K562 (cell line): ENCODE data around the gene GSTO2. TPM values are rescaled to one million over a fixed set of nuclear protein-coding genes. Genes with fewer than 3 reads are reported as not detected.
A peak's percentile ranks its signal among the peaks of the same experiment; 100 is the strongest.

ENCODE experiments used
- ATAC-seq: fragments of 200-7000 bp; cut with Tn5 transposase; 3 replicates; pipeline ENCODE4 v1.9.1; 2020; ENCODE audit warnings: moderate library complexity
- BruUV-seq: library from RNA; stranded (reverse); fragments of 400-500 nt; replicated peaks from 2 replicates; lab custom pipeline; 2021; lab: Mats Ljungman, UMichigan
- CTCF ChIA-PET: fragments of 300-600 bp; formaldehyde crosslinking; extraction: SDS; loops from one replicate; lab custom pipeline; 2021; ENCODE audit warnings: low intra/inter-chr PET ratio; lab: Yijun Ruan, JAX
- POLR2A ChIA-PET: fragments of 300-600, 350-650 bp; sonication (Branson Sonifier 250); formaldehyde crosslinking; extraction: SDS; loops from one replicate; lab custom pipeline; 2021; ENCODE audit warnings: antibody characterized with exemption, inconsistent platforms; lab: Yijun Ruan, JAX
- DNase-seq, 4 experiments: peaks; one replicate each; pipeline versions ENCODE4 v3.0.0 to v3.0.0-alpha.2; 2011 to 2018; ENCODE audit warnings: low spot score in 3 of 4, mixed read lengths in 3 of 4; ENCODE audit errors: extremely low read depth in 1 of 4
- FAIRE-seq: peaks from 2 replicates; lab custom pipeline; 2011; peaks lifted over from hg19 to GRCh38; lab: Jason Lieb, UNC
- H2AFZ ChIP-seq: 2 replicates; pipeline ENCODE4 v1.6.0; 2011; ENCODE audit warnings: low read depth, low read length, control low read depth, inconsistent platforms
- H3K27ac ChIP-seq: fragments of 200-600 bp; 3 replicates; pipeline ENCODE4 v1.8.0; 2011; ENCODE audit warnings: low read depth, mild to moderate bottlenecking, control low read depth, inconsistent platforms, low read length, moderate library complexity, mixed read lengths; ENCODE audit errors: extremely low read depth
- H3K27me3 ChIP-seq, 2 experiments: fragments of 300-600 bp in 1 of 2; 2 replicates in 1 of 2; 3 replicates in 1 of 2; pipeline versions ENCODE4 v1.6.0 to v1.8.0; 2011; ENCODE audit warnings: inconsistent platforms in 2 of 2, low read length in 2 of 2, mild to moderate bottlenecking in 1 of 2, mixed read lengths in 1 of 2, moderate library complexity in 1 of 2; ENCODE audit not compliant: control insufficient read depth in 2 of 2, insufficient read depth in 2 of 2
- H3K36me3 ChIP-seq: fragments of 300-600 bp; 3 replicates; pipeline ENCODE4 v1.8.0; 2011; ENCODE audit warnings: mild to moderate bottlenecking, low read length, inconsistent platforms; ENCODE audit not compliant: control insufficient read depth, insufficient read depth
- H3K4me1 ChIP-seq, 2 experiments: fragments of 200-600 bp in 1 of 2; replicated peaks in 1 of 2; 2 replicates in 1 of 2; 3 replicates in 1 of 2; pipeline versions ENCODE4 v1.5.1 to v1.8.0; 2011; ENCODE audit warnings: inconsistent platforms in 2 of 2, low read length in 2 of 2, mild to moderate bottlenecking in 1 of 2, mixed read lengths in 1 of 2, moderate library complexity in 1 of 2; ENCODE audit not compliant: control insufficient read depth in 2 of 2, insufficient read depth in 2 of 2
- H3K4me2 ChIP-seq: 2 replicates; pipeline ENCODE4 v1.6.1; 2011; ENCODE audit warnings: low read length, control low read depth, inconsistent platforms, mixed read lengths; ENCODE audit not compliant: insufficient read depth
- H3K4me3 ChIP-seq: fragments of 200-600 bp; sonication (generic), shearing (Covaris generic); 2 replicates; pipeline ENCODE4 v1.5.1; 2016; ENCODE audit warnings: control low read depth, inconsistent platforms
- H3K79me2 ChIP-seq: fragments of 200-600 bp; 3 replicates; pipeline ENCODE4 v1.8.0; 2011; ENCODE audit warnings: low read length, inconsistent platforms; ENCODE audit not compliant: control insufficient read depth, insufficient read depth
- H3K9ac ChIP-seq, 2 experiments: 2 replicates each; pipeline versions ENCODE4 v1.6.0 to v1.6.1; 2011; ENCODE audit warnings: low read depth in 2 of 2, low read length in 2 of 2, control low read depth in 1 of 2, inconsistent platforms in 1 of 2, mild to moderate bottlenecking in 1 of 2, mixed read lengths in 1 of 2; ENCODE audit not compliant: insufficient read depth in 1 of 2
- H3K9me1 ChIP-seq: one replicate; pipeline ENCODE4 v1.6.0; 2011; ENCODE audit warnings: inconsistent platforms, mild to moderate bottlenecking, low read length, moderate library complexity; ENCODE audit not compliant: control insufficient read depth, insufficient read depth
- H3K9me3 ChIP-seq: replicated peaks from 2 replicates; pipeline ENCODE4 v1.5.1; 2011; ENCODE audit warnings: low read depth, low read length, inconsistent platforms; ENCODE audit not compliant: control insufficient read depth, insufficient read depth
- H4K20me1 ChIP-seq: replicated peaks from 2 replicates; pipeline ENCODE4 v1.6.1; 2011; ENCODE audit warnings: low read length, inconsistent platforms, mixed read lengths; ENCODE audit not compliant: control insufficient read depth, insufficient read depth
- ATF1 ChIP-seq, 2 experiments: fragments of 450-650 bp in 1 of 2; IDR thresholded peaks; 2 replicates each; pipeline ENCODE4 v1.6.1; 2016; ENCODE audit warnings: missing compliant biosample characterization in 1 of 2, missing genetic modification characterization in 1 of 2
- BCL6 ChIP-seq: fragments of 250-450 bp; sonication (Bioruptor Pico); IDR thresholded peaks from 2 replicates; pipeline ENCODE4 v1.4.0; 2020
- CBFA2T3 ChIP-seq: fragments of 450-650 bp; IDR thresholded peaks from 2 replicates; pipeline ENCODE4 v1.6.1; 2017
- CBFB ChIP-seq: sonication (generic); formaldehyde crosslinking; IDR thresholded peaks from 2 replicates; pipeline ENCODE4 v1.4.0; 2020; ENCODE audit warnings: mild to moderate bottlenecking, missing genetic modification reagents
- CHCHD3 ChIP-seq: fragments of 250-450 bp; sonication (Bioruptor Pico); IDR thresholded peaks from 2 replicates; pipeline ENCODE4 v2.1.2; 2022; ENCODE audit warnings: mild to moderate bottlenecking
- CREB5 ChIP-seq: fragments of 250-450 bp; sonication (Bioruptor Pico); IDR thresholded peaks from 2 replicates; pipeline ENCODE4 v1.5.0; 2020; ENCODE audit warnings: mild to moderate bottlenecking
- CTBP1 ChIP-seq: fragments of 450-650 bp; IDR thresholded peaks from 2 replicates; pipeline ENCODE4 v1.6.1; 2016; ENCODE audit warnings: borderline replicate concordance
- CXXC5 ChIP-seq: fragments of 250-450 bp; sonication (Bioruptor Pico); IDR thresholded peaks from 2 replicates; pipeline ENCODE4 v1.8.0; 2022; ENCODE audit warnings: inconsistent platforms, mild to moderate bottlenecking, moderate library complexity
- HEY1 ChIP-seq: fragments of 250-450 bp; sonication (Bioruptor Pico); IDR thresholded peaks from 2 replicates; pipeline ENCODE4 v1.5.0; 2020; ENCODE audit warnings: mild to moderate bottlenecking, moderate library complexity, borderline replicate concordance
- HNRNPH1 ChIP-seq: fragments of 200-400 bp; formaldehyde crosslinking; optimal IDR thresholded peaks from 2 replicates; pipeline ENCODE3; 2017; ENCODE audit warnings: low read depth, mild to moderate bottlenecking, low read length, moderate library complexity
- KAT2B ChIP-seq: IDR thresholded peaks from one replicate; pipeline ENCODE4 v1.6.1; 2012; ENCODE audit warnings: low read depth, mild to moderate bottlenecking, control low read depth, inconsistent platforms, low read length, moderate library complexity
- NUFIP1 ChIP-seq: fragments of 450-650 bp; IDR thresholded peaks from 2 replicates; pipeline ENCODE4 v1.6.1; 2018; ENCODE audit not compliant: partially characterized antibody
- SMAD2 ChIP-seq: fragments of 150-350 bp; IDR thresholded peaks from 2 replicates; pipeline ENCODE4 v1.6.1; 2014; ENCODE audit warnings: low read depth, mild to moderate bottlenecking, low read length
- SP2 ChIP-seq: IDR thresholded peaks from 2 replicates; pipeline ENCODE4 v1.6.1; 2011; ENCODE audit warnings: mild to moderate bottlenecking, low read depth, low read length, moderate library complexity; ENCODE audit not compliant: poor library complexity, severe bottlenecking; ENCODE audit errors: extremely low read depth
- YBX1 ChIP-seq: fragments of 450-650 bp; IDR thresholded peaks from 2 replicates; pipeline ENCODE4 v1.7.1; 2016; ENCODE audit warnings: mild to moderate bottlenecking
- ZNF174 ChIP-seq: fragments of 250-450 bp; sonication (Bioruptor Pico); IDR thresholded peaks from 2 replicates; pipeline ENCODE4 v1.4.0; 2020; ENCODE audit warnings: mild to moderate bottlenecking
- ZNF695 ChIP-seq: fragments of 450-650 bp; formaldehyde crosslinking; IDR thresholded peaks from 2 replicates; pipeline ENCODE4 v1.4.0; 2020; ENCODE audit warnings: mild to moderate bottlenecking, moderate library complexity
- ZNF699 ChIP-seq: fragments of 250-450 bp; sonication (Bioruptor Pico); IDR thresholded peaks from 2 replicates; pipeline ENCODE4 v1.8.0; 2021; ENCODE audit warnings: mild to moderate bottlenecking, moderate library complexity; ENCODE audit not compliant: insufficient replicate concordance
- ZNF79 ChIP-seq: fragments of 250-450 bp; sonication (Bioruptor Pico); IDR thresholded peaks from 2 replicates; pipeline ENCODE4 v1.4.0; 2020; ENCODE audit warnings: low read depth, mild to moderate bottlenecking, moderate library complexity
- WGBS: fragments of 100-300 bp; shearing (Covaris generic); methylation state at CpG from one replicate; pipeline ENCODE4 v1.1.6; 2016; ENCODE audit warnings: low coverage, mixed read lengths; ENCODE audit not compliant: insufficient coverage; ENCODE audit errors: missing lambda C conversion rate; 5-methylcytosine and 5-hydroxymethylcytosine counted together
- in situ Hi-C: fragments of 300-500 bp; cut with MboI; formaldehyde crosslinking; loops from 4 replicates; pipeline ENCODE4 v1.15.0; 2018; ENCODE audit warnings: inconsistent platforms, mixed read lengths
- intact Hi-C: fragments of 100-400 bp; cut with micrococcal nuclease; formaldehyde crosslinking; loops from 2 replicates; pipeline ENCODE4 v1.14.2; 2022
- polyA plus RNA-seq, 8 experiments: library from polyadenylated mRNA; depleted of rRNA in 4 of 8; stranded (reverse) in 5 of 8; unstranded in 3 of 8; fragments of >200 nt; fragmentation: Nextera tagmentation in 2 of 8; fragmentation: Illumina TruSeq in 1 of 8; extraction: Ambion mirVana in 2 of 8; extraction: Trizol in 1 of 8; gene quantifications; 2 replicates each; pipeline versions ENCODE4 v1.2.1 to v1.2.3, GENCODE V29; 2011 to 2014; ENCODE audit warnings: inconsistent platforms in 1 of 8, missing spikeins in 1 of 8
- total RNA-seq, 7 experiments: library from RNA; depleted of rRNA in 6 of 7; stranded (reverse); fragments of >200 nt in 6 of 7; fragmentation: Illumina TruSeq in 2 of 7; extraction: Trizol in 2 of 7; gene quantifications; 2 replicates each; pipeline versions ENCODE4 v1.2.1 to v1.2.3, GENCODE V29; 2011 to 2021; ENCODE audit warnings: low replicate concordance in 1 of 7
- TF ChIP-seq, protein P1 (sequence below): sonication (generic); formaldehyde crosslinking; IDR thresholded peaks from 2 replicates; pipeline ENCODE4 v1.8.0; 2022; ENCODE audit warnings: missing genetic modification reagents, mild to moderate bottlenecking, borderline replicate concordance
- TF ChIP-seq, protein P2 (sequence below): sonication (generic); formaldehyde crosslinking; IDR thresholded peaks from 2 replicates; pipeline ENCODE4 v1.8.1; 2023; ENCODE audit warnings: mild to moderate bottlenecking, missing genetic modification reagents

Gene GSTO2
- total and polyA plus RNA-seq, 9 of the 15 experiments (the other 6 are each of a cell fraction or from before 2014, with no cell fraction given) = 0.18 to 1.8 (median 0.90) TPM

GRCh38 chr10:104291439-104291951, 22.5 kb downstream of the GSTO2 start:
- Histone ChIP-seq H3K4me3 (no peak overlapping the region), H3K27ac (no peak overlapping the region), H3K4me1 (no peaks in the 10 kb centered on the region; a peak in 1 of 5 replicates), H2AFZ (peak overlapping the region; percentile 59; the same call in 1 of the 2 replicates), H3K9me3 (no peaks in the 10 kb centered on the region), H3K4me2 (peak overlapping the region; percentile 34; the same call in 1 of the 2 replicates), H4K20me1 (no peaks in the 10 kb centered on the region), H3K79me2 (no peaks in the 10 kb centered on the region), H3K27me3 (no peaks in the 10 kb centered on the region), H3K36me3 (no peaks in the 10 kb centered on the region), H3K9me1 (no peaks in the 10 kb centered on the region), H3K9ac (no peak overlapping the region)
- BruUV-seq = no TSS peak
- ATAC-seq = peak; percentile 98
- ChIA-PET CTCF (interaction anchor here (0.5 to 3.1 kb wide), 4 partner anchors 15 to 331 kb away, joined by 3 to 63 read pairs (median 4); partner anchors contain the start of gene CFAP58), POLR2A (interaction anchor here (0.8 kb wide), 1 partner anchor 627 kb away, joined by 3 read pairs; no protein-coding TSS in a partner anchor)
- in situ Hi-C loops (loop anchor here (10.0 kb wide), 1 partner anchor 53 kb away; no protein-coding TSS in a partner anchor), intact Hi-C loops (loop anchor here (1.0 kb wide), 1 partner anchor 59 kb away; no protein-coding TSS in a partner anchor)
- peak; percentile 90 for FAIRE-seq
- DNase-seq = peak; percentile 84 to 86 (median 85)
- 0% methylated on average over 12 of the region's 26 CpGs for WGBS
- no peak for TF ChIP-seq ZNF699
- TF ChIP-seq YBX1 = no peak
- TF ChIP-seq ATF1 (CRISPR knock-in tag; IDR thresholded peaks at IDR 0.05) = no peak
- TF ChIP-seq ATF1 (tag; IDR thresholded peaks at IDR 0.05) = peak; percentile 53
- TF ChIP-seq CTBP1 = peak; percentile 71
- TF ChIP-seq ZNF79 (CRISPR knock-in tag) = no peak
- TF ChIP-seq BCL6 (CRISPR knock-in tag) = no peak
- no peak for TF ChIP-seq ZNF174 (CRISPR knock-in tag)
- no peak for TF ChIP-seq HNRNPH1
- no peak for TF ChIP-seq NUFIP1
- TF ChIP-seq CBFA2T3 = no peak
- no peak for TF ChIP-seq HEY1 (CRISPR knock-in tag)
- no peak for TF ChIP-seq CXXC5 (CRISPR knock-in tag)
- TF ChIP-seq ZNF695 (CRISPR knock-in tag) = no peak
- no peak for TF ChIP-seq KAT2B
- no peak for TF ChIP-seq SMAD2
- no peak for TF ChIP-seq CBFB (CRISPR knock-in tag)
- no peak for TF ChIP-seq CHCHD3
- TF ChIP-seq, protein P1, sequence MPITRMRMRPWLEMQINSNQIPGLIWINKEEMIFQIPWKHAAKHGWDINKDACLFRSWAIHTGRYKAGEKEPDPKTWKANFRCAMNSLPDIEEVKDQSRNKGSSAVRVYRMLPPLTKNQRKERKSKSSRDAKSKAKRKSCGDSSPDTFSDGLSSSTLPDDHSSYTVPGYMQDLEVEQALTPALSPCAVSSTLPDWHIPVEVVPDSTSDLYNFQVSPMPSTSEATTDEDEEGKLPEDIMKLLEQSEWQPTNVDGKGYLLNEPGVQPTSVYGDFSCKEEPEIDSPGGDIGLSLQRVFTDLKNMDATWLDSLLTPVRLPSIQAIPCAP (CRISPR knock-in tag) = no peak
- TF ChIP-seq, protein P2, sequence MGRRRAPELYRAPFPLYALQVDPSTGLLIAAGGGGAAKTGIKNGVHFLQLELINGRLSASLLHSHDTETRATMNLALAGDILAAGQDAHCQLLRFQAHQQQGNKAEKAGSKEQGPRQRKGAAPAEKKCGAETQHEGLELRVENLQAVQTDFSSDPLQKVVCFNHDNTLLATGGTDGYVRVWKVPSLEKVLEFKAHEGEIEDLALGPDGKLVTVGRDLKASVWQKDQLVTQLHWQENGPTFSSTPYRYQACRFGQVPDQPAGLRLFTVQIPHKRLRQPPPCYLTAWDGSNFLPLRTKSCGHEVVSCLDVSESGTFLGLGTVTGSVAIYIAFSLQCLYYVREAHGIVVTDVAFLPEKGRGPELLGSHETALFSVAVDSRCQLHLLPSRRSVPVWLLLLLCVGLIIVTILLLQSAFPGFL = no peak
- TF ChIP-seq SP2 = no peak
- TF ChIP-seq CREB5 (CRISPR knock-in tag) = no peak
